Measurements from ENCODE around the gene DPP6.

DNA sequence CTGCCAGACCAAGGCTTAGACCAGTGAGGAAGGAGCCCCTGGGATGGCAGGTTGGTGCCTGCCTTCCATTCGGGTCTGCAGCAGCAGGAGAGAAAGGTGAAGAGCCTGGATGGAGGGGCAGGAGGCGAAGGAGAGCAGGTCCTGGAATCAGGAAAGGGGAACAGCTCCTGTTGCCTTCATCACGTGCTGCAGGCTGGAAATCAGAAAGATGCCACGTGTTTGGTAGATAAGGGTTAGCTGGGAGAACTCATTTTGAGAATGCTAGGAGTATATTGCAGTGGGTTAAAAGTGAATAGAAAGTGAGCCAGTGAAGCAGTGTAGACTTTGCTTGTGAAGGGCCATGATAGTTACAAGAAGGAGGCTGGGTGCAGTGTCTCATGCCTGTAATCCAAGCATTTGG is 579.0 kb downstream of the DPP6 start:
- TF ChIP-seq, protein P1, sequence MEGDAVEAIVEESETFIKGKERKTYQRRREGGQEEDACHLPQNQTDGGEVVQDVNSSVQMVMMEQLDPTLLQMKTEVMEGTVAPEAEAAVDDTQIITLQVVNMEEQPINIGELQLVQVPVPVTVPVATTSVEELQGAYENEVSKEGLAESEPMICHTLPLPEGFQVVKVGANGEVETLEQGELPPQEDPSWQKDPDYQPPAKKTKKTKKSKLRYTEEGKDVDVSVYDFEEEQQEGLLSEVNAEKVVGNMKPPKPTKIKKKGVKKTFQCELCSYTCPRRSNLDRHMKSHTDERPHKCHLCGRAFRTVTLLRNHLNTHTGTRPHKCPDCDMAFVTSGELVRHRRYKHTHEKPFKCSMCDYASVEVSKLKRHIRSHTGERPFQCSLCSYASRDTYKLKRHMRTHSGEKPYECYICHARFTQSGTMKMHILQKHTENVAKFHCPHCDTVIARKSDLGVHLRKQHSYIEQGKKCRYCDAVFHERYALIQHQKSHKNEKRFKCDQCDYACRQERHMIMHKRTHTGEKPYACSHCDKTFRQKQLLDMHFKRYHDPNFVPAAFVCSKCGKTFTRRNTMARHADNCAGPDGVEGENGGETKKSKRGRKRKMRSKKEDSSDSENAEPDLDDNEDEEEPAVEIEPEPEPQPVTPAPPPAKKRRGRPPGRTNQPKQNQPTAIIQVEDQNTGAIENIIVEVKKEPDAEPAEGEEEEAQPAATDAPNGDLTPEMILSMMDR (IDR thresholded peaks at IDR 0.05): no peak
- no peak for TF ChIP-seq EP300 (IDR thresholded peaks at IDR 0.05)

Measured in ovary (tissue), 3 donors.